HEK293 (cell line): ENCODE data around the gene GJA3.

Source experiments
- CTCF ChIA-PET: fragments of 350-600 bp; formaldehyde crosslinking; extraction: SDS; loops from one replicate; lab custom pipeline; 2021; ENCODE audit warnings: antibody characterized with exemption; lab: Yijun Ruan, JAX
- POLR2A ChIA-PET: fragments of 300-600 bp; formaldehyde crosslinking; extraction: SDS; loops from one replicate; lab custom pipeline; 2020; ENCODE audit warnings: antibody characterized with exemption, inconsistent platforms; lab: Yijun Ruan, JAX
- H3K27ac ChIP-seq: fragments of 200-500 bp; sonication (Bioruptor generic); 2 replicates; pipeline ENCODE4 v1.5.1; 2014; ENCODE audit warnings: low read depth, low read length, control low read depth, inconsistent platforms; ENCODE audit errors: extremely low read depth
- H3K36me3 ChIP-seq, 2 experiments: fragments of 200-500 bp in 1 of 2; sonication (Bioruptor generic) in 1 of 2; 1 replicate in 1 of 2; 2 replicates in 1 of 2; pipeline ENCODE4 v1.5.1; 2014 to 2017; ENCODE audit warnings: inconsistent platforms in 2 of 2, low read length in 2 of 2; ENCODE audit not compliant: control insufficient read depth in 2 of 2, insufficient read depth in 1 of 2
- H3K4me1 ChIP-seq: fragments of 200-500 bp; sonication (Bioruptor generic); 2 replicates; pipeline ENCODE4 v1.5.1; 2014; ENCODE audit warnings: mild to moderate bottlenecking, low read length, inconsistent platforms; ENCODE audit not compliant: control insufficient read depth, insufficient read depth
- H3K4me3 ChIP-seq: 2 replicates; pipeline ENCODE4 v1.5.1; 2011; ENCODE audit warnings: low read depth, mild to moderate bottlenecking, control low read depth, low read length, moderate library complexity
- H3K9me3 ChIP-seq: fragments of 200-500 bp; sonication (Bioruptor generic); 2 replicates; pipeline ENCODE4 v1.5.1; 2014; ENCODE audit warnings: low read depth, low read length, inconsistent platforms; ENCODE audit not compliant: control insufficient read depth, insufficient read depth
- FEZF1 ChIP-seq: fragments of 450-650 bp; formaldehyde crosslinking; IDR thresholded peaks from 2 replicates; pipeline ENCODE4 v1.5.1; 2016; ENCODE audit warnings: missing biosample characterization, missing genetic modification characterization
- GLI2 ChIP-seq: fragments of 450-650 bp; formaldehyde crosslinking; IDR thresholded peaks from 2 replicates; pipeline ENCODE4; 2017; ENCODE audit warnings: missing biosample characterization, missing genetic modification characterization, low read depth, borderline replicate concordance
- PRDM10 ChIP-seq: fragments of 450-650 bp; formaldehyde crosslinking; IDR thresholded peaks from 2 replicates; pipeline ENCODE4 v1.5.1; 2016; ENCODE audit warnings: missing biosample characterization, missing genetic modification characterization
- REPIN1 ChIP-seq: fragments of 450-650 bp; formaldehyde crosslinking; IDR thresholded peaks from 2 replicates; pipeline ENCODE4 v1.5.1; 2017; ENCODE audit warnings: missing biosample characterization, missing genetic modification characterization, low read depth
- SCRT2 ChIP-seq: fragments of 450-650 bp; formaldehyde crosslinking; IDR thresholded peaks from 2 replicates; pipeline ENCODE4 v1.5.1; 2016; ENCODE audit warnings: missing biosample characterization, missing genetic modification characterization
- SP7 ChIP-seq: fragments of 450-650 bp; formaldehyde crosslinking; IDR thresholded peaks from 2 replicates; pipeline ENCODE4 v1.5.1; 2016; ENCODE audit warnings: missing biosample characterization, missing genetic modification characterization
- ZFP3 ChIP-seq: fragments of 450-650 bp; formaldehyde crosslinking; IDR thresholded peaks from 2 replicates; pipeline ENCODE4 v1.5.1; 2016; ENCODE audit warnings: low read depth, missing biosample characterization, missing genetic modification characterization
- ZNF140 ChIP-seq: fragments of 450-650 bp; formaldehyde crosslinking; IDR thresholded peaks from 2 replicates; pipeline ENCODE4 v1.5.1; 2016; ENCODE audit warnings: missing biosample characterization, missing genetic modification characterization
- ZNF214 ChIP-seq: fragments of 450-650 bp; formaldehyde crosslinking; IDR thresholded peaks from 2 replicates; pipeline ENCODE4 v1.5.1; 2017; ENCODE audit warnings: missing biosample characterization, mild to moderate bottlenecking, missing genetic modification characterization, borderline replicate concordance
- ZNF23 ChIP-seq: fragments of 450-650 bp; formaldehyde crosslinking; IDR thresholded peaks from 2 replicates; pipeline ENCODE4 v1.5.1; 2016; ENCODE audit warnings: missing biosample characterization, missing genetic modification characterization, borderline replicate concordance
- ZNF302 ChIP-seq: fragments of 450-650 bp; formaldehyde crosslinking; IDR thresholded peaks from 2 replicates; pipeline ENCODE4 v1.5.1; 2016; ENCODE audit warnings: missing biosample characterization, missing genetic modification characterization, low read depth
- ZNF335 ChIP-seq: fragments of 450-650 bp; formaldehyde crosslinking; conservative IDR thresholded peaks from 2 replicates; pipeline ENCODE4 v1.5.1; 2016; ENCODE audit warnings: missing biosample characterization, missing genetic modification characterization
- ZNF366 ChIP-seq: fragments of 450-650 bp; formaldehyde crosslinking; conservative IDR thresholded peaks from 2 replicates; pipeline ENCODE4 v1.5.1; 2016; ENCODE audit warnings: missing biosample characterization, missing genetic modification characterization
- ZNF433 ChIP-seq: fragments of 450-650 bp; formaldehyde crosslinking; IDR thresholded peaks from 2 replicates; pipeline ENCODE4 v1.5.1; 2016; ENCODE audit warnings: missing biosample characterization, missing genetic modification characterization, low read depth
- ZNF501 ChIP-seq: fragments of 450-650 bp; formaldehyde crosslinking; IDR thresholded peaks from 2 replicates; pipeline ENCODE4 v1.5.1; 2016; ENCODE audit warnings: missing biosample characterization, missing genetic modification characterization
- ZNF529 ChIP-seq: fragments of 450-650 bp; formaldehyde crosslinking; IDR thresholded peaks from 2 replicates; pipeline ENCODE4 v1.5.1; 2017; ENCODE audit warnings: missing genetic modification characterization, missing biosample characterization; ENCODE audit not compliant: insufficient replicate concordance
- ZNF677 ChIP-seq: fragments of 450-650 bp; IDR thresholded peaks from 2 replicates; pipeline ENCODE4 v1.5.0; 2018; ENCODE audit warnings: missing biosample characterization, mild to moderate bottlenecking, missing genetic modification characterization, moderate library complexity
- ZNF707 ChIP-seq: fragments of 450-650 bp; formaldehyde crosslinking; IDR thresholded peaks from 2 replicates; pipeline ENCODE4 v1.5.1; 2016; ENCODE audit warnings: missing biosample characterization, missing genetic modification characterization
- ZSCAN30 ChIP-seq: fragments of 450-650 bp; IDR thresholded peaks from 2 replicates; pipeline ENCODE4 v1.5.1; 2018; ENCODE audit warnings: missing biosample characterization, mild to moderate bottlenecking, missing genetic modification characterization, moderate library complexity
- ZXDB ChIP-seq: fragments of 450-650 bp; formaldehyde crosslinking; IDR thresholded peaks from 2 replicates; pipeline ENCODE4 v1.5.1; 2016; ENCODE audit warnings: missing biosample characterization, missing genetic modification characterization
- TF ChIP-seq, protein P1 (sequence below): fragments of 450-650 bp; formaldehyde crosslinking; IDR thresholded peaks from 2 replicates; pipeline ENCODE4 v1.5.1; 2017; ENCODE audit warnings: missing biosample characterization, missing genetic modification characterization
- TF ChIP-seq, protein P2 (sequence below): fragments of 450-650 bp; formaldehyde crosslinking; IDR thresholded peaks from 2 replicates; pipeline ENCODE4 v1.5.1; 2017; ENCODE audit warnings: missing biosample characterization, missing genetic modification characterization

GJA3 gene

GRCh38 chr13:20161275-20161950, 561 bp upstream of the GJA3 start (continued):
- TF ChIP-seq ZXDB (tag by site-specific recombination) (no peak), ZNF433 (tag by site-specific recombination) (no peak), ZNF302 (no peak), ZFP3 (tag by site-specific recombination) (no peak), ZNF501 (tag by site-specific recombination) (no peak), ZNF707 (tag by site-specific recombination) (no peak), ZNF677 (no peak), PRDM10 (tag by site-specific recombination) (no peak), ZNF140 (tag by site-specific recombination) (no peak), ZNF529 (tag by site-specific recombination) (no peak), GLI2 (tag by site-specific recombination) (no peak)
- TF ChIP-seq, all 188 proteins: peak for 5

- Histone ChIP-seq H3K27ac (no peak overlapping the region), H3K4me3 (peak overlapping the region; percentile 58), H3K36me3 (no peaks in the 10 kb centered on the region), H3K4me1 (no peaks in the 10 kb centered on the region), H3K9me3 (no peaks in the 10 kb centered on the region)
- CTCF ChIA-PET, result interaction anchor here (1.1 to 1.2 kb wide), 2 partner anchors 32 to 126 kb away, joined by 3 to 6 read pairs; no protein-coding TSS in a partner anchor
- 0 out of 2 replicates have a peak, but pooled peaks have one; percentile 9 for TF ChIP-seq ZNF335 (tag by site-specific recombination)
- no peak for TF ChIP-seq REPIN1 (tag by site-specific recombination)
- TF ChIP-seq, protein P1, sequence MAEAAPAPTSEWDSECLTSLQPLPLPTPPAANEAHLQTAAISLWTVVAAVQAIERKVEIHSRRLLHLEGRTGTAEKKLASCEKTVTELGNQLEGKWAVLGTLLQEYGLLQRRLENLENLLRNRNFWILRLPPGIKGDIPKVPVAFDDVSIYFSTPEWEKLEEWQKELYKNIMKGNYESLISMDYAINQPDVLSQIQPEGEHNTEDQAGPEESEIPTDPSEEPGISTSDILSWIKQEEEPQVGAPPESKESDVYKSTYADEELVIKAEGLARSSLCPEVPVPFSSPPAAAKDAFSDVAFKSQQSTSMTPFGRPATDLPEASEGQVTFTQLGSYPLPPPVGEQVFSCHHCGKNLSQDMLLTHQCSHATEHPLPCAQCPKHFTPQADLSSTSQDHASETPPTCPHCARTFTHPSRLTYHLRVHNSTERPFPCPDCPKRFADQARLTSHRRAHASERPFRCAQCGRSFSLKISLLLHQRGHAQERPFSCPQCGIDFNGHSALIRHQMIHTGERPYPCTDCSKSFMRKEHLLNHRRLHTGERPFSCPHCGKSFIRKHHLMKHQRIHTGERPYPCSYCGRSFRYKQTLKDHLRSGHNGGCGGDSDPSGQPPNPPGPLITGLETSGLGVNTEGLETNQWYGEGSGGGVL (tag by site-specific recombination), result no peak
- peak; percentile 47; the same call in 1 of the 2 replicates for TF ChIP-seq SP7 (tag by site-specific recombination)
- TF ChIP-seq ZNF366 (tag by site-specific recombination), result 0 out of 2 replicates have a peak, but pooled peaks have one; percentile 9
- TF ChIP-seq FEZF1, result peak; percentile 34; the same call in 1 of the 2 replicates
- TF ChIP-seq ZNF23, result no peak
- 0 out of 2 replicates have a peak, but pooled peaks have one; percentile 10 for TF ChIP-seq SCRT2 (tag by site-specific recombination)
- TF ChIP-seq ZNF214 (tag by site-specific recombination), result no peak
- 0 out of 2 replicates have a peak, but pooled peaks have one; percentile 23 for TF ChIP-seq ZSCAN30 (tag by site-specific recombination)
- TF ChIP-seq, protein P2, sequence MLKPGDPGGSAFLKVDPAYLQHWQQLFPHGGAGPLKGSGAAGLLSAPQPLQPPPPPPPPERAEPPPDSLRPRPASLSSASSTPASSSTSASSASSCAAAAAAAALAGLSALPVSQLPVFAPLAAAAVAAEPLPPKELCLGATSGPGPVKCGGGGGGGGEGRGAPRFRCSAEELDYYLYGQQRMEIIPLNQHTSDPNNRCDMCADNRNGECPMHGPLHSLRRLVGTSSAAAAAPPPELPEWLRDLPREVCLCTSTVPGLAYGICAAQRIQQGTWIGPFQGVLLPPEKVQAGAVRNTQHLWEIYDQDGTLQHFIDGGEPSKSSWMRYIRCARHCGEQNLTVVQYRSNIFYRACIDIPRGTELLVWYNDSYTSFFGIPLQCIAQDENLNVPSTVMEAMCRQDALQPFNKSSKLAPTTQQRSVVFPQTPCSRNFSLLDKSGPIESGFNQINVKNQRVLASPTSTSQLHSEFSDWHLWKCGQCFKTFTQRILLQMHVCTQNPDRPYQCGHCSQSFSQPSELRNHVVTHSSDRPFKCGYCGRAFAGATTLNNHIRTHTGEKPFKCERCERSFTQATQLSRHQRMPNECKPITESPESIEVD (tag by site-specific recombination), result peak; percentile 30; the same call in 1 of the 2 replicates
- POLR2A ChIA-PET, result interaction anchor here (0.7 to 0.9 kb wide), 2 partner anchors 31 to 39 kb away, joined by 3 to 7 read pairs; no protein-coding TSS in a partner anchor
Measured at GRCh38 chr13:20159646-20160305, 1.1 kb downstream of the GJA3 start.
